NCI-H1048 (cell line): ENCODE data around the gene KIF4B.
A peak's percentile ranks its signal among the peaks of the same experiment; 100 is the strongest.
"Not testable (repeated sequence)": the region's sequence is repeated elsewhere in the genome, so short reads cannot be mapped to it uniquely, and the experiment has no call there.

Experiments used
- DNase-seq: peaks from one replicate; lab custom pipeline; 2025; lab: John Stamatoyannopoulos, UW

The KIF4B gene

DNA sequence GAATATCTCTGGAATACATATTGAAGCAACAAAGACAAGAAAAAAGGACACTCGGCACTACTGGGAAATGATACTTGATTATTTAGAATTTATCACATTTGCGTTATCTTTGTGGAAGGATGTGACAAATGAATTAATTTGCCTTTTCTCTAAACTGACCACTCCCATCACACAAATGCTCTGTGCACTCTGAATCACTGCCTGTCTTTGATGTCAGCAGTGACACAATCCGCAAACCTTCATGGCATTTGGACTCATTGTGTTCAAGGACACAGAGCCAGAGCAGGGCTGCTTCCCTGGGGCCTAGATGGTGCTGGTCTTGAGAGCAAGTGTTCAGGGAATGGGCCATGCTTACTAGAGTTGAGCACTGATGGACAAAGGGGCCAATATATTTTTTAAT is 4.9 kb upstream of the KIF4B start:
- DNase-seq = no peak

DNA sequence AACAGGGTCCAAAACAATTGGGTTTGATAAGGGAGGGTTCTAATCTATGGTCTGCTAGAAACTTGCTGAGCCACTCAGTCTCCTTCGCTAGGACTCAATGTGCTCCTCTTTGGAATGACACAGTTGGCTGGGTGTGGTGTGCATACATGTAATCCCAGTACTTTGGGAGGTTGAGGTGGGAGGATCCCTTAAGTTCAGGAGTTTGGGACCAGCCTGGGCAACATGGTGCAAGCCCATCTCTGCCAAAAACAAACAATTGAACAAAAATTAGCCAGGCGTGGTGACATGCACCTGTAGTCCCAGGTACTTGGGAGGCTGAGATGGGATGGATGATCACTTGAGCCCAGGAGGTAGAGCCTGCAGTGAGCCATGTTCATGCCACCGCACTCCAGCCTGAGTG is 2.7 kb upstream of the KIF4B start:
- DNase-seq = no peak

DNA sequence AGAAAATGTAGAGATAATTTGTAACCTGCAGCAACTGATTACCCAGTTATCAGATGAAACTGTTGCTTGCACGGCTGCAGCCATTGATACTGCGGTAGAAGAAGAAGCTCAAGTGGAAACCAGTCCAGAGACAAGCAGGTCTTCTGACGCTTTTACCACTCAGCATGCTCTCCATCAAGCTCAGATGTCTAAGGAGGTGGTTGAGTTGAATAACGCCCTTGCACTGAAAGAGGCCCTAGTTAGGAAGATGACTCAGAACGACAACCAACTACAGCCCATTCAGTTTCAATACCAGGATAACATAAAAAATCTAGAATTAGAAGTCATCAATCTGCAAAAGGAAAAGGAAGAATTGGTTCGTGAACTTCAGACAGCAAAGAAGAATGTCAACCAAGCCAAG is 1.7 kb downstream of the KIF4B start:
- DNase-seq = no peak

DNA sequence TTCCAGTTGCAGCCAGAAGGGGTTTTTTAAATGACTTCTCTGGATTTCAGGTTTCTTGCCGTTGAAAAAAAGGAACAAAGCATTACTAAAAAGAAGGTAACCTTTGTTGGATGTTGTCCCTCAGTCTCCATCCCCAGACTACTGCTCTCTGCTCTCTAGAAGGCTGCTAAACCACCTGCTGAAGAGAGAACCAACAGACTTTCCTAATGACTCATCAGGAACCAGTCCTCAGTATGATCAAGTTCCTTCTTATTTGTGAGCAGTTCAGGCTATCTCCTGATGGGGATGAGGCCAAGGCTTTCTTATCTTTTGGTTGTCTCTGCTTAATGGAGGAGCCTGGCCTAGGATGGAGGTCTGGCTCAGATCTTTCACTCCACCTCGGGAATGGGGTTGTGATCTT is 4.1 kb downstream of the KIF4B start:
- DNase-seq = no peak

DNA sequence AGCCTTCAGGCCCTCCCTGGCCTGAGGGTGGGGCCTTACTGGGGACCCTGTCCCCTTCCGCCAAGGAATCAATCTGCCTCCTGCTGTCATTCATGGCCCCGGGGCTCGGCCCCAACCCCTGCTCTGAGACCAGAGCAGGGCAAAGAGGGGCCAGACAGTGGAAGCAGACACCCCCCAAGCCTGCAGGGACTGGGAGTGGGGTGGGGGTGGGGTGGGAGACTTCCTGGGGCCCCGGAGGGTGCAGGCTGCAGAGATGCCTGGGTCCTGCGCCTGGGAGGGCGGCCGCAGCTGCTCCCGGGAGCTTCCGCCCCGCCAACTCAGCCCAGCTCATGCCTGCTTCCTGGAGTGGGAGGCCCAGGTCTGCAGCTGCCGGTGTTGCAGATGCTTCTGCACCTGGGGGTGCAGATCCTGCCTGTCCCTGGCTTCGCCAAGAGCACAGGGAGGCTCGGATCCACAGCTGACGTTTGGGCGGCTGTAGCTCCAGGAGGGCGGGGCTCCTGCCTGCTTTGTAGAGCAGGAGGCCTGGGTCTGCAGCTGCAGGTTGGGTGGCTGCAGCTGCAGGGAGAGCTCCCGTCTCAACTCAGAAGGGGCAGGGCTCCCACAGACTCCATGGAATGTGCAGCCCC is 6.2 kb downstream of the KIF4B start:
- DNase-seq = no peak

DNA sequence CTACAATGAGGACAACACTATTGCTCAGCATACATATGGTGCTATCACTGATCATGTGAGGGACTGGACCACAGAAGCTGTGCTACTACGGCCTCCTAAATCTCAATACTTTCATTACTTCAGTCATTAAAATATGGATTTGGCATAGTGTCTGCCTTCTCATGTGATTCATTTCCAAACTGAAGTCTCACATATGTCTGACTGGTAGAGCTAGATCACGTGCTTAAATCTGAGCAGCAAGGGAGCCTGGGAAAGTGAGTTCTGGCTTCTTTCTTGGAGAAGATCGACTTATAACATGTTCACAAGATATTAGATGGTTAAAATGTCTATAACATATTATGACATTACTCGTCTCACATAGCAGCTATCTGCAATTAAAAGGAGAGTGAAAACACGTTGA is 8.3 kb downstream of the KIF4B start:
- no peak for DNase-seq

DNA sequence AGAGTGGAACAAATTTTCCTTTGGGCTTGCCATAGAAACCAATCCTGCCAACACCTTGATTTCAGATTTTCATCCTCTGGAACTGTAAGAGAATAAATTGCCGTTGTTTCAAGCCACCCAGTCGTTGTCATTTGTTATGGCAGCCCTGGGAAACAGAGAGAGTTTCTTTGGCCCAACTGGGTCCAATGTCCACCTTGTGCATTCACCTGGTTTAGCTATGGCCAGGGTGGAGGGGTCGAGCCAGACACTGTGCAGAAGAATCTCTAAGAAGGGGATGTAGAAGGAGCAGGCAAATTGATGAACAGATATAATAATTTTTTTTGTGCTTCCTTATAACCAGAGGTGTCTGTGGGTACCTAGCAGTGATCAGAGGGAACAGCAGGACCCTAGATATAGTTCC is 9.8 kb downstream of the KIF4B start:
- no peak for DNase-seq

DNA sequence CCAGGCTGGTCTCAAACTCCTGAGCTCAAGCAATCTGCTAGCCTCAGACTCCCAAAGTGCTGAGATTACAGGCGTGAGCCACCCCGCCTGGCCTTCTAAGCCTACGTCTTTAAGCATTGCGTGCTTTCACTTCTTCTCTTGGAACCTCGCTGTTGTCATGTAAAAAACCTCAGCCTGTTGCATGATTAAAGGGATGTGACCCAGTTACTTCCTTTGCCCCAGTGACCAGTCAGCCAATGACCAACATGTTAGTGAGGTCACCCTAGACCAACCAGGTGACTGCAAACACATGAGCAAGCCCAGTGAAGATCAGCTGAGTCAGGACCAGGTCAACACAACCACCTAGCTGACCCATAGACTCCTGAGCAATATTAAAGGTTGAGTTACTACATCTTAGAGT is 10.5 kb downstream of the KIF4B start:
- no peak for DNase-seq

DNA sequence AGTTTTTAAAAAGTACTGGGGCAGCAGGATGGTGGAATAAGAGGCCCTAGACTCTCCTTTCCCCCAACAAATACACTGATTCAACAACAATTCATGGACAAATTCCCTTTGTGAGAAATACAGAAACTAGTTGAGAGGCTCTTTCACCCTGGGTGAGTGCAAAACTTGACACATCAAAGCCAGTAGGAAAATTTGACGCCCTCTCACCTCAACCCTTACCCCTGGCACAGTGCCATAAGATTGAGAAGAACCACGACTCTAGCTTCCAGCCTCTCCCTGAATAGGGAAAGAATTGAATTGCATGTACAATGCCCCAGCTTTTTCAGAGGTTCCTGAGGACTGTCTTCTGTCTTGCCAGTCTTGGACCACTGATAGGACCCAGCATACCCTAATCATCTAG is 12.3 kb downstream of the KIF4B start:
- DNase-seq = no peak

DNA sequence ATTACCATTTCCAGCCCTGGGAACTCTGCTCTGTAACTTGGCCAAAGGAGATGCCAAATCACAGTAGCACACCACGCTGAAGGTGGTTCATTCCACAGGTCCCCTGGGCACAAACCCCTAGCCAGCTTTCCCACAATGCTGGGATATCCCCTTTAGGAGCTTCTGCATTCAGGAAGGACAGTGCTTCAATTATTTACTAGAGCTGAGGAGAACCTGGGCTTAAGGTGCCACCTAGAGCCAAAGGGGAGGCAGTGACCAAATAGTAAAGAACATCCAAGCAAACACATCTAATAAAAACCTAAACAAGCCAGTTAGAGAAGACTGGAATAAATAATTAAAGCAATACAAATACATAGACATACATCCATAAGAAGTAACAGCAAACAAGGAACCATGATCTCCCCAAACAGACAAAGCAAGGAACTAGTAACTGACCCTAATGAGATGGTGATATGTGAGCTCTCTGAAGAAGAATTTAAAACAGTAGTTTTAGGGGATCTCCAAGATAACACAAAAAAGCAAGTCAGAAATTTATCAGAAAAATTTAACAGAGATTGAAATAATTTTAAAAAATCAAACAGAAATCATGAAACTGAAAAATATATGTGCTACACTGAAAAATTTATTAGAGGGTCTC is 14.6 kb downstream of the KIF4B start:
- DNase-seq = no peak

DNA sequence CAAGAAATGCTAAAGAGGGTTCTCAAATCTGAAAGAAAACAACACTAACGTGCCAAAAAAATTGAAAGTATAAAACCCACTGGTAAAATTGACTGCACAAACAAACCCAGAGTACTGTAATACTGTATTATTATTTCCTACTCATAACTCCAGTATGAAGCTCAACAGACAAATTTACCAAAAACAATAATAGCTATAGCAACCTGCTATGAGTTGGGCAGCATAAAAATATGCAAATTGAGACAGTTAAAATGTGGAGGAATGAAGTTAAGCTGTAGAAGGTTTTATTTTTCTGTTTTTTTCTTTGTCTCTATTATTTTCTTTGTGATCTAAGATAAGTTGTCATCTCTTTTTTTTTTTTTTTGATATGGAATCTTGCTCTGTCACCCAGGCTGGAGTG is 15.7 kb downstream of the KIF4B start:
- no peak for DNase-seq

DNA sequence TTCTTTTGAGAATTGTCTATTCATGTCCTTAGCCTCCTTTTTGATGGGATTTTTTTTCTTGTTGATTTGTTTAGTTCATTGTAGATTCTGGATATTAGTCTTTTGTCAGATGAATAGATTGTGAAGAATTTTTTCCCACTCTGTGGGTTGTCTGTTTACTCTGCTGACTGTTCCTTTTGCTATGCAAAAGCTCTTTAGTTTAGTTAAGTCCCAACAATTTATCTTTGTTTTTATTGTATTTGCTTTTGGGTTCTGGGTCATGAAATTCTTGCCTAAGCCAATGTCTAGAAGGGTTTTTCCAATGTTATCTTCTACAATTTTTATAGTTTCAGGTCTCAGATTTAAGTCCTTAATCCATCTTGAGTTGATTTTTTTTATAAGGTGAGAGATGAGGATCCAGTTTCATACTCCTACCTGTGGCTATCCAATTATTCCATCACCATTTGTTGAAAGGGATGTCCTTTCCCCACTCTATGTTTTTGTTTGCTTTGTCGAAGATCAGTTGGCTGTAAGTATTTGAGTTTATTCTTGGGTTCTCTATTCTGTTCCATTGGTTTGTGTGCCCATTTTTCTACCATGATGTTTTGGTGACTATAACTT is 20.7 kb downstream of the KIF4B start:
- DNase-seq = not testable (repeated sequence)

DNA sequence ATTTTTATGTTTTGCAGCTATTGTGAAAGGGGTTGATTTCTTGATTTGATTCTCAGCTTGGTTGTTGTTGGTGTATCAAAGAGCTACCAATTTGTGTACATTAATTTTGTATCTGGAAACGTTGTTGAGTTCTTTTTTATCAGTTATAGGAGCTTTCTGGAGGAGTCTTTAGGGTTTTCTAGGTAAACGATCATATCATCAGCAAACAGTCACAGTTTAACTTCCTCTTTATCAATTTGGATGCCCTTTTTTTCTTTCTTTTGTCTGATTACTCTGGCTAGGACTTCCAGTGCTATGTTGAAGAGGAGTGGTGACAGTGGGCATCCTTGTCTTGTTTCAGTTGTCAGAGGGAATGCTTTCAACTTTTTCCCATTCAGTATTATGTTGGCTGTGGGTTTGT is 21.5 kb downstream of the KIF4B start:
- DNase-seq = not testable (repeated sequence)

DNA sequence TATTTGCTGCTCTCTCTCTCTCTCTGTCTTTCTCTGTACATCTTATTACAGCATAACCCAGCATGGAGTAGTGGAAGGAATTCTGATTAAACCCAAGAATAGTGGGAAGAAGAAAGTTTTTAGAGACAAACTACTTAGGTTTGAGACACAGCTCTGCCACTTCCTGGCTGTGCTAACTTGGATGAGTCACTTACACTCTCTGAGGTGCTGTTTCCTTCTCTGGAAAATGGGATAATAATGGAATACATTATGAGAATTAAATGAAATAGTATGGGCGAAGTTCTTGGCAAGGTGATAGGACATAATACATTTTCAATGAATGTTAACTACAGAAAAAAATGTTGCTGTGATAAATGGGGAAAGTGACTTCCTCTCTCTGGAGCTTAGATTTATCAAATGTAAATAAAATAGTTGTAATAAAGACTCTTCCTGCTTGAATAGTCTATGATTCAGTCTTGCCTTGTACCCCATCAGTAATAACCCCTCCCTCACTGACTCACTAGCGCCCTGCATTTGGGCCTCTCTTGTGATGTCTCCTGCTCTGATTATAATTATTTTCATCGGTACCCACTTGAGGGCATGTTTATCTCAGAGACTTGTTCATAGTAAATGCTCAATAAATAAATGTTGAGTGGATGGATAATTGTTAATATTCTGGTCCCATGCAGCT is 27.6 kb downstream of the KIF4B start:
- no peak for DNase-seq

DNA sequence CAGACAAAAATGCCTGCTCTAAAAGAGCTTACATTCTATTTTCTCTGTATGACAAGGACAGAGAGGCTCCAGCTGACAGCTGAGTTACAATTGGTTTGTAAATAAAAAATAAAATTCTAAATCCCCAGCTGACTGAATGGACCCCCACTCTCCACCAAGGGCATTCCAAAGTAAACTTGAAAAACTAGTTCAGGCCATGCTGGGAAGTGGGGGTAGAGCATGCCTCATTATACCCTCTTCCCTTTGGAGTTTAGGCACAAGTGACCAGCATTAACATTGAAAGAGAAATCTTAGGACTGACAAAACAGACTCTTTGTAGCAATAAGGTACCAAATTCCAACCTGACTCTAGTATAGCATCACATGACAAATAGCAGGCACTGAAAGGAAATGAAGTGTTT is 31.0 kb downstream of the KIF4B start:
- no peak for DNase-seq

DNA sequence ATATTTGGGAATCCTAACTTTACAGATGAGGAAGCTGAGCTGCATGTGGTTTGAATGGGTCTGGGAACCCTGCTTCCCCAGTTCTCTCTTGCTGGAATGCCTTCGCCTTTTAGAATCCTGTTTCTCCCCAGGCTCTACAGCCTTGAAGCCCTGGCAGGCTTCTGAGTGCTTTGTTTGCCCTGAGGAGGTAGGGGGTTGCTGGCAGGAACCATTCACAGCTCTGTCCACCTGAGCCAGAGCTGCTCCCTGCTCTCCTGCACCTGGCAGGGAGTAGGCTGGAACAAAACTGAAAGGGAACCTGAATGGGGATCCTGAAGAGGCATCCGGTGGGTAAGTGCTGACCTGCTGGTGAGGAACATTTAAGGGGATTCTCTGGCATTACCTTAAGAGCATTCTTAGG is 33.0 kb downstream of the KIF4B start:
- no peak for DNase-seq

DNA sequence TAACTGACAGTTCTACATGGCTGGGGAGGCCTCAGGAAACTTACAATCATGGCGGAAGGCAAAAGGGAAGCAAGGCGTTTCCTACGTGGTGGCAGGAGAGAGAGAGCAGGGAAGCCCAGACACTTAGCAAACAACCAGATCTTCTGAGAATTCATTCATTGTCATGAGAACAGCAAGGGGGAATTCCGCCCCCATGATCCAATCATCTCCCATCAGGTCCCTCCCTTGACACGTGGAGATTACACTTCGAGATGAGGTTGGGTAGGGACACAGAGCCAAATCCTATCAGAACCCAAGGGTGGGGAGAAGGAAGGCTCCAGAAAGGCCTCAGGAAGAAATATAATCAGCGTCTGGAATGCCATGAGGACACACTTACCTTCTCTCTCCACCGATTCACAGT is 34.3 kb downstream of the KIF4B start:
- no peak for DNase-seq

DNA sequence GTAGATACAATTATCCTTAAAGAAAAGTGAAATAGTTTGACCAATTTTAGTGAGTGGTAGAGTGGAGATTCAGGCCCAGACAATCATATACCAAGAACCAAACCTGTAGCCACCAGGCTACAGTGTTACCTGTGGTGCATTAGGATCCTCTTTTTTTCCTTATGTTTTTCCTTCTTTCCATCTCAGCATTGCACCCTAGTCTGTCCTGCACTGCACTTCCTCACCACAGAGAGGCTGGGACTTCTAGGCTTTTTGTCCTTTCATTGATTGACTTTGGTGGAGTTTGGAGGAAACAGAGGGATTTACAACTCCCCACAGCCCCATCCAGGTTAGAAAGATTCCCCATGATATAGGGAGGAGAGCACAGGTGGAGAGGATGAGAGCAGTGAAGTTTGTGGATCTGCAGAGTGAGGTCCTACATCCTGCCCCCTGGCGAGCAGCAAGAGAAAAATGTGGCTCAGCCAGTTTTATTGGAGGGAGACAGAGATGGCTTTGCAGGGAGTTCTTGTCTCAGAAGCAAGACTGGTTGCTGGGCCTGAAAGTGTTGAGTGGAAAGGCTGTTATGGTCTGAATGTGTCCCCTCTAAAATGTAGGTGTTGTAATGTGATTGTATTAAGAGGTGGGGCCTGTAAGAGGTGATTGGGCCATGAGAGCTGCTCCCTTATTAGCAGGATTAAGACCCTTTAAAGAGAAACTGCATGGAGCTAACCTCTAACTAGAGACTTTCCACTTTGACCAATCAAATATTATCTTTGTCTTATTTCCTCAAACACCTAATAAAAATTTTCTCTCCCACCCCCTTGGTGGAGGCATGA is 36.2 kb downstream of the KIF4B start:
- DNase-seq = no peak

DNA sequence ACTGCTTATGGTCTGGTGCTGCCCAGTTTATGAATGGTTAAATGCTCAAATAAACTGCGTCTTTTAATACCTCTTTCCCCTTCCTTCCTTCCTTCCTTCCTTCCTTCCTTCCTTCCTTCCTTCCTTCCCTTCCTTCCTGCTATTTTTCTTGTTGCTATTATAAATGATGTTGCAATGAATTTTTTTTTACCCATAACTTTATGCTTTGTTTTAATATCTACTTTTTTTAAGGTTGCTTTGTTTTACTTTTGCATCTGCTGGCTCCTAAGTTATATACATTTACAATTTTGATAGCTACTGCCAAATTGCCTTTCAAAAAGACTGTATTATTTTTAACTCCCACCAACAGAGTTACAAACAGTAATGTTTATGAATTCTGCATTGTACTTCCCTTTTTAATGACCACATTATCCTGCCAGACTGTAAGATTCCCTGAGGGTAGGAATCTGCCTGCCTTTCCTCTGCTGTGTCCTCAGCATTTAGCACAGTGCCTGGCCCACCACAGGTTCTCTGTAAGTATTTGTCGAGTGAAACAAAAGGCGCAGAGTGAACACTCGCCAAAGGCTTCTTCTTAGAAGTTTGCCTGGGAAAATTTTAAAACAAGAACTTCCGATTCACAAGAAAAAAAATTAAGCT is 36.9 kb downstream of the KIF4B start:
- DNase-seq = peak; percentile 26

DNA sequence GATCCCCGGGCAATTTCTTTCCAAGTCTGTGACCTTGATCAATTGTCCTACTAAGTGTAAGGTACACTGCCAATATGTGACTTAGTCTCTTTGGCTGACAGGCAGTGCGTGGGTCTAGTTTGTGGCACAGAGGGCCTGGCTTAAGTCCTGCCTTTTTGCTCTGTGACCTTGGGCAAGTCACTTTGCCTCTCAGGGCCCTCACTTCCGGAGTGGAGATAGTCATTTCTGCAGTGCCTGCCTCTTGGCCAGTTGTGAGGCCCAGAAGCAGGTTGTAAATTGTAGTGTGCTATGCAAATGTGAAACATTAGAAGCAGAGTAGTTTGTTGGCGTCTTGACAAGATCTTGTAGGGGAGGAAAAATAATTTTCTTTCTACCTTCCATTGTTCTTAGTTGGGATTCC is 39.0 kb downstream of the KIF4B start:
- DNase-seq = peak; percentile 30

DNA sequence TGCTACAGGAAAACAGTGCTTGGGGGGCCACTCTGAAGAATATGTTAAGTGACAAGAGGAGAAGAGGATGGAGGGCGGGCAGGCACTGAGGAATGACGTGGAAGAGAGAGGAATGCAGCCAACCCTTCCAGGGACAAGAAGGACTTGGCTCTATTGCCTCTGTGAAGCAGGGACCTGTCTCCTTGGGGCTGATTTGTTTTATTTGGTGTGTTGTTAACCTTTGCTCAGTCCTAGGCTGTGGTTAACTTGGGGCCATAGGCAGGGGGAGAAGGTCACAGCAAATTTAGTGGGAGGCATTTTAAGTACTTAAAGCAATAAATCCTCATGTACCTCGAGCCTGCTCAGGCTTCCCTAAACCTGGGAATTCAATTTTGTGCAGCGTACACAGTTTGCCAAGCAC is 39.9 kb downstream of the KIF4B start:
- no peak for DNase-seq
